Keratinocyte (primary cell): ENCODE measurements around the gene ATXN2. TPM values are rescaled to one million over a fixed set of nuclear protein-coding genes. Genes with fewer than 3 reads are reported as not detected.
"Not testable (repeated sequence)": the region's sequence is repeated elsewhere in the genome, so short reads cannot be mapped to it uniquely, and the experiment has no call there.

Experiments used
- DNase-seq: peaks from one replicate; pipeline ENCODE4 v3.0.0-alpha.2; 2011; ENCODE audit warnings: low read depth, missing footprints, low spot score
- FAIRE-seq: peaks from 2 replicates; lab custom pipeline; 2011; peaks lifted over from hg19 to GRCh38; lab: Jason Lieb, UNC
- H2AFZ ChIP-seq: 2 replicates; pipeline ENCODE4 v1.6.0; 2012; ENCODE audit warnings: low read length, control low read depth, inconsistent platforms; ENCODE audit not compliant: control insufficient read depth
- H3K27ac ChIP-seq: 2 replicates; pipeline ENCODE4 v1.5.1; 2011; ENCODE audit warnings: low read length; ENCODE audit not compliant: control insufficient read depth, insufficient read depth
- H3K27me3 ChIP-seq: 3 replicates; pipeline ENCODE4 v1.6.0; 2011; ENCODE audit warnings: low read length; ENCODE audit not compliant: control insufficient read depth, insufficient read depth; ENCODE audit errors: extremely low read depth
- H3K36me3 ChIP-seq, 2 experiments: 2 replicates in 1 of 2; 3 replicates in 1 of 2; pipeline ENCODE4 v1.5.1; 2011; ENCODE audit warnings: low read length in 2 of 2, mild to moderate bottlenecking in 1 of 2; ENCODE audit not compliant: control insufficient read depth in 2 of 2, insufficient read depth in 2 of 2; ENCODE audit errors: extremely low read depth in 1 of 2
- H3K4me1 ChIP-seq: 3 replicates; pipeline ENCODE4 v1.5.1; 2011; ENCODE audit warnings: low read length; ENCODE audit not compliant: control insufficient read depth, insufficient read depth; ENCODE audit errors: extremely low read depth
- H3K4me2 ChIP-seq: 3 replicates; pipeline ENCODE4 v1.6.0; 2011; ENCODE audit warnings: low read depth, low read length; ENCODE audit not compliant: control insufficient read depth, insufficient read depth; ENCODE audit errors: extremely low read depth
- H3K4me3 ChIP-seq, 3 experiments: fragments of 200-600 bp in 1 of 3; sonication (generic) in 1 of 3; 2 replicates in 2 of 3; 3 replicates in 1 of 3; pipeline ENCODE4 v1.5.1; 2011 to 2016; ENCODE audit warnings: low read length in 3 of 3, mild to moderate bottlenecking in 3 of 3, control low read depth in 2 of 3, inconsistent platforms in 1 of 3, low read depth in 1 of 3, mixed read lengths in 1 of 3, mixed run types in 1 of 3, moderate library complexity in 1 of 3; ENCODE audit not compliant: control insufficient read depth in 2 of 3, insufficient read depth in 2 of 3; ENCODE audit errors: extremely low read depth in 1 of 3
- H3K79me2 ChIP-seq: 2 replicates; pipeline ENCODE4 v1.6.0; 2012; ENCODE audit warnings: low read length; ENCODE audit not compliant: control insufficient read depth, insufficient read depth
- H3K9ac ChIP-seq: 3 replicates; pipeline ENCODE4 v1.6.0; 2011; ENCODE audit warnings: low read length; ENCODE audit not compliant: control insufficient read depth, insufficient read depth; ENCODE audit errors: extremely low read depth
- H3K9me1 ChIP-seq: 3 replicates; pipeline ENCODE4 v1.6.0; 2011; ENCODE audit warnings: low read length; ENCODE audit not compliant: control insufficient read depth, insufficient read depth; ENCODE audit errors: extremely low read depth
- H3K9me3 ChIP-seq: 2 replicates; pipeline ENCODE4 v1.5.1; 2012; ENCODE audit warnings: low read depth, low read length; ENCODE audit not compliant: control insufficient read depth
- H4K20me1 ChIP-seq: 3 replicates; pipeline ENCODE4 v1.6.0; 2011; ENCODE audit warnings: low read length; ENCODE audit not compliant: control insufficient read depth, insufficient read depth; ENCODE audit errors: extremely low read depth
- EZH2 ChIP-seq: IDR thresholded peaks from one replicate; pipeline ENCODE4 v1.6.1; 2012; ENCODE audit warnings: inconsistent platforms, mild to moderate bottlenecking, low read length, moderate library complexity
- dilution Hi-C: fragments of 300-500 bp; cut with MboI; formaldehyde crosslinking; loops from one replicate; pipeline ENCODE4 v1.7.0; 2020; ENCODE audit warnings: low sequenced_read_pairs; ENCODE audit not compliant: extremely low pct_ligation_motif_present
- polyA plus RNA-seq, 5 experiments: library from polyadenylated mRNA; depleted of rRNA in 3 of 5; stranded (reverse) in 3 of 5; stranded (forward) in 1 of 5; unstranded in 1 of 5; fragments of >200 nt; gene quantifications; 1 replicate in 1 of 5; 2 replicates in 3 of 5; 3 replicates in 1 of 5; pipeline versions ENCODE4 v1.2.1 to v1.2.3, GENCODE V29; 2011 to 2012; ENCODE audit warnings: missing spikeins in 2 of 5, low read depth in 1 of 5, low replicate concordance in 1 of 5
- TF ChIP-seq, protein P1 (sequence below), 3 experiments: IDR thresholded peaks in 1 of 3; conservative IDR thresholded peaks in 1 of 3; optimal IDR thresholded peaks in 1 of 3; 2 replicates in 2 of 3; 3 replicates in 1 of 3; pipeline versions ENCODE3 to v1.5.1; 2011; ENCODE audit warnings: low read length in 3 of 3, mild to moderate bottlenecking in 3 of 3, moderate library complexity in 2 of 3, control low read depth in 1 of 3, inconsistent platforms in 1 of 3; ENCODE audit not compliant: insufficient read depth in 2 of 3; ENCODE audit errors: extremely low read depth in 1 of 3

ATXN2 gene
- polyA plus RNA-seq, 1 donor (not counting 4 experiments of a cell fraction or from before 2014, with no cell fraction given) = 19.6 TPM

DNA sequence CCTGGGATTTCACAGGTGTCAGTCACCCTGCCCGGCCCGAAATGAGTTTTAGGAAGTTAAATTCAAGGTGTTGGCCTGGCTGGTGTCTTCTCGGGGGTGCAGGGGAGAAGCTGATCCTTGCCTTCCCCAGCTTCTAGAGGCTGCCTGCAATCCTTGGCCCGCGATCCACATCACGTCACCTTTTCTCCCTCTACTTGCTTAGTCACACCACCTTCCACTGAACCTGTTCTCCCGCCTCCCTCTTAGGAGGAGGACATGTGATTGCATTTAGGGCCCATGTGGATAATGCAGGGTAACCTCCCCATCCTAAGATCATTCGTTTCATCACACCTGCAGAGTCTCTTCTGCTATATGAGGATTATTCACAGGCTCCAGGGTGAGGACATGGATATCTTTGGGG lies 25.4 kb upstream of the ATXN2 start:
- Histone ChIP-seq H3K36me3 (no peaks in the 10 kb centered on the region), H4K20me1 (no peaks in the 10 kb centered on the region), H3K9me3 (no peaks in the 10 kb centered on the region), H3K9me1 (no peaks in the 10 kb centered on the region), H3K4me2 (peak overlapping the region; percentile 10), H3K79me2 (no peaks in the 10 kb centered on the region), H3K9ac (no peak overlapping the region), H3K27me3 (no peaks in the 10 kb centered on the region), H3K4me3 (no peak overlapping the region), H3K4me1 (peaks cover 12% of the 10 kb centered on the region), H2AFZ (peak overlapping the region; percentile 46), H3K27ac (peak overlapping the region; percentile 7)
- FAIRE-seq (peak; percentile 97), DNase-seq (peak; percentile 59)
- dilution Hi-C loops = no loop called here
- TF ChIP-seq, protein P1, sequence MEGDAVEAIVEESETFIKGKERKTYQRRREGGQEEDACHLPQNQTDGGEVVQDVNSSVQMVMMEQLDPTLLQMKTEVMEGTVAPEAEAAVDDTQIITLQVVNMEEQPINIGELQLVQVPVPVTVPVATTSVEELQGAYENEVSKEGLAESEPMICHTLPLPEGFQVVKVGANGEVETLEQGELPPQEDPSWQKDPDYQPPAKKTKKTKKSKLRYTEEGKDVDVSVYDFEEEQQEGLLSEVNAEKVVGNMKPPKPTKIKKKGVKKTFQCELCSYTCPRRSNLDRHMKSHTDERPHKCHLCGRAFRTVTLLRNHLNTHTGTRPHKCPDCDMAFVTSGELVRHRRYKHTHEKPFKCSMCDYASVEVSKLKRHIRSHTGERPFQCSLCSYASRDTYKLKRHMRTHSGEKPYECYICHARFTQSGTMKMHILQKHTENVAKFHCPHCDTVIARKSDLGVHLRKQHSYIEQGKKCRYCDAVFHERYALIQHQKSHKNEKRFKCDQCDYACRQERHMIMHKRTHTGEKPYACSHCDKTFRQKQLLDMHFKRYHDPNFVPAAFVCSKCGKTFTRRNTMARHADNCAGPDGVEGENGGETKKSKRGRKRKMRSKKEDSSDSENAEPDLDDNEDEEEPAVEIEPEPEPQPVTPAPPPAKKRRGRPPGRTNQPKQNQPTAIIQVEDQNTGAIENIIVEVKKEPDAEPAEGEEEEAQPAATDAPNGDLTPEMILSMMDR (optimal IDR thresholded peaks at IDR 0.05 in 1 of 3, IDR thresholded peaks at IDR 0.05 in 1 of 3, conservative IDR thresholded peaks at IDR 0.05 in 1 of 3; ENCODE audit: extremely low read depth in 1 of 3, insufficient read depth in 2 of 3, low read length in 3 of 3) = no peak
- TF ChIP-seq EZH2 = no peak

DNA sequence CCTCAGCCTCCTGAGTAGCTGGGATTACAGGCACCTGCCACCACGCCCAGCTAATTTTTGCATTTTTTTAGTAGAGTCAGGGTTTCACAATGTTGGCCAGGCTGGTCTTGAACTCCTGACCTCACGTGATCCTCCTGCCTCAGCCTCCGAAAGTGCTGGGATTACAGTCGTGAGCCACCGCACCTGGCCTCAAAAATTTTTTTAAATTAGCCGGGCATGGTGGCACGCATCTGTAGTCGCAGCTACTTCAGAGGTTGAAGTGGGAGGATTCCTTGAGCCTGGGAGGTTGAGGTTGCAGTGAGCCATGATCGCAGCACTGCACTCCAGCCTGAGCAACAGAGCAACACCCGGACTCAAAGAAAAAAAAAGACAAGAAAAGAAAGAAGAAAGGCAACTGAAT lies 18.7 kb upstream of the ATXN2 start:
- not testable (repeated sequence) for H3K9ac ChIP-seq

DNA sequence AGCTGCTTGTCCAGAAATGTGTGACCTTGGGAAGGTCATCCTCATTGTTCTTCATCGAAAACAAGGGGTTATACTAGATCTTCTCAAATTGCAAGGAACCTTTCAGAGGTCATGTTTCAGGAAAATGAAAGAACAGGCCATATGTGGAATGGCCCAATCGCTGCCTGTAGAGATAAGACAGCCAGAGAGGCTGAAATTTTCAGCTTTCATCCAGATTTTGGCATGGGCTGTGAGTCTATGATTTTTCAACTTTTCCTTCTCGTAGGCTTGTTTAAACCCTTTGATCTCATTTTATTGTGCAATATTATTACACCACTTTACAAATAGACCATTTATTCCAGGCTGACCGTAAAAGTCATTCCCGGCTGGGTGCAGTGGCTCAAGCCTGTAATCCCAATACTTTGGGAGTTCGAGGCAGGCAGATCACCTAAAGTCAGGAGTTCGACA lies 17.1 kb upstream of the ATXN2 start:
- no peak overlapping the region for H3K9ac ChIP-seq
- H3K9me3 ChIP-seq = no peaks in the 10 kb centered on the region
- H3K4me1 ChIP-seq = no peaks in the 10 kb centered on the region
- H3K27ac ChIP-seq = no peak overlapping the region
- TF ChIP-seq, protein P1 (optimal IDR thresholded peaks at IDR 0.05 in 1 of 3, IDR thresholded peaks at IDR 0.05 in 1 of 3, conservative IDR thresholded peaks at IDR 0.05 in 1 of 3; ENCODE audit: extremely low read depth in 1 of 3, insufficient read depth in 2 of 3, low read length in 3 of 3) = no peak
- no peak for TF ChIP-seq EZH2
- dilution Hi-C loops = no loop called here
- H3K79me2 ChIP-seq = no peaks in the 10 kb centered on the region
- no peak for DNase-seq
- FAIRE-seq = no peak
- H3K9me1 ChIP-seq = no peaks in the 10 kb centered on the region
- no peaks in the 10 kb centered on the region for H4K20me1 ChIP-seq
- no peak overlapping the region for H3K4me2 ChIP-seq
- H2AFZ ChIP-seq = no peak overlapping the region
- H3K36me3 ChIP-seq = no peaks in the 10 kb centered on the region
- H3K27me3 ChIP-seq = no peaks in the 10 kb centered on the region
- no peak overlapping the region for H3K4me3 ChIP-seq

More for the DNA sequence above, 18.7 kb upstream of the ATXN2 start:
- H3K4me1 ChIP-seq, FAIRE-seq, H3K27ac ChIP-seq, H3K9me3 ChIP-seq, DNase-seq, H3K79me2 ChIP-seq, H3K36me3 ChIP-seq, H3K4me2 ChIP-seq, H3K27me3 ChIP-seq, H3K4me3 ChIP-seq, H2AFZ ChIP-seq, H4K20me1 ChIP-seq, dilution Hi-C loops, H3K9me1 ChIP-seq: not testable (repeated sequence)
